H9 (cell line): ENCODE results near the gene DPF1. TPM values are rescaled to one million over a fixed set of nuclear protein-coding genes. Genes with fewer than 3 reads are reported as not detected.

Experiments used
- DNase-seq: peaks from one replicate; pipeline ENCODE4 v3.0.0-alpha.2; 2017
- H2AFZ ChIP-seq: one replicate; pipeline ENCODE4 v1.6.1; 2013; ENCODE audit warnings: mild to moderate bottlenecking, low read length, control low read depth, moderate library complexity
- H2AK5ac ChIP-seq: 2 replicates; pipeline ENCODE4 v1.6.1; 2013; ENCODE audit warnings: low read length, control low read depth, mixed read lengths; ENCODE audit not compliant: insufficient read length
- H2BK120ac ChIP-seq: one replicate; pipeline ENCODE4 v1.6.1; 2013; ENCODE audit warnings: low read depth, mild to moderate bottlenecking, low read length, control low read depth, inconsistent platforms; ENCODE audit not compliant: poor library complexity, severe bottlenecking
- H2BK12ac ChIP-seq: 2 replicates; pipeline ENCODE4 v1.6.1; 2013; ENCODE audit warnings: low read length, control low read depth, mixed read lengths, low read depth; ENCODE audit not compliant: insufficient read length
- H2BK15ac ChIP-seq: 2 replicates; pipeline ENCODE4 v1.6.1; 2013; ENCODE audit warnings: low read depth, low read length, control low read depth
- H2BK20ac ChIP-seq: one replicate; pipeline ENCODE4 v1.6.1; 2013; ENCODE audit warnings: low read depth, mild to moderate bottlenecking, low read length, control low read depth, inconsistent platforms; ENCODE audit not compliant: poor library complexity, severe bottlenecking
- H2BK5ac ChIP-seq: 2 replicates; pipeline ENCODE4 v1.6.1; 2013; ENCODE audit warnings: low read length, control low read depth, mixed read lengths; ENCODE audit not compliant: insufficient read length
- H3K14ac ChIP-seq: 2 replicates; pipeline ENCODE4 v1.6.1; 2013; ENCODE audit warnings: low read length, control low read depth; ENCODE audit not compliant: insufficient read depth
- H3K18ac ChIP-seq: 2 replicates; pipeline ENCODE4 v1.6.1; 2013; ENCODE audit warnings: low read depth, mild to moderate bottlenecking, mixed read lengths, low read length, control low read depth; ENCODE audit not compliant: insufficient read length
- H3K23ac ChIP-seq: 2 replicates; pipeline ENCODE4 v1.6.1; 2013; ENCODE audit warnings: low read length, control low read depth, mixed read lengths, low read depth; ENCODE audit not compliant: insufficient read length
- H3K23me2 ChIP-seq: 2 replicates; pipeline ENCODE4 v1.6.1; 2013; ENCODE audit warnings: low read depth, mild to moderate bottlenecking, mixed read lengths, low read length, control low read depth; ENCODE audit not compliant: insufficient read length, poor library complexity, severe bottlenecking
- H3K27ac ChIP-seq: 2 replicates; pipeline ENCODE4 v1.5.1; 2013; ENCODE audit warnings: low read length, control low read depth, mixed read lengths, low read depth; ENCODE audit not compliant: insufficient read length
- H3K27me3 ChIP-seq: 2 replicates; pipeline ENCODE4 v1.6.1; 2013; ENCODE audit warnings: low read length, control low read depth, inconsistent platforms; ENCODE audit not compliant: insufficient read depth
- H3K4ac ChIP-seq: 2 replicates; pipeline ENCODE4 v1.6.1; 2013; ENCODE audit warnings: low read depth, mild to moderate bottlenecking, control low read depth, inconsistent platforms, low read length, moderate library complexity
- H3K4me1 ChIP-seq: 2 replicates; pipeline ENCODE4 v1.6.1; 2013; ENCODE audit warnings: low read length, control low read depth, inconsistent platforms; ENCODE audit not compliant: insufficient read depth
- H3K4me2 ChIP-seq: 2 replicates; pipeline ENCODE4 v1.6.1; 2013; ENCODE audit warnings: low read length, control low read depth, mixed read lengths; ENCODE audit not compliant: insufficient read length, insufficient read depth
- H3K56ac ChIP-seq: 2 replicates; pipeline ENCODE4 v1.6.1; 2013; ENCODE audit warnings: low read depth, mild to moderate bottlenecking, mixed read lengths, low read length, control low read depth; ENCODE audit not compliant: insufficient read length
- H3K79me1 ChIP-seq: 2 replicates; pipeline ENCODE4 v1.6.1; 2013; ENCODE audit warnings: low read depth, mild to moderate bottlenecking, moderate library complexity, low read length, control low read depth, inconsistent platforms; ENCODE audit not compliant: insufficient read depth, poor library complexity, severe bottlenecking
- H3K79me2 ChIP-seq: 2 replicates; pipeline ENCODE4 v1.6.1; 2013; ENCODE audit warnings: low read length, control low read depth, inconsistent platforms; ENCODE audit not compliant: insufficient read depth
- H3K9ac ChIP-seq: 2 replicates; pipeline ENCODE4 v1.6.1; 2013; ENCODE audit warnings: low read length, control low read depth, mixed read lengths; ENCODE audit not compliant: insufficient read length; ENCODE audit errors: extremely low read depth
- H3K9me3 ChIP-seq: one replicate; pipeline ENCODE4 v1.6.1; 2013; ENCODE audit warnings: low read depth, low read length, inconsistent platforms; ENCODE audit not compliant: control insufficient read depth
- H3T11ph ChIP-seq: one replicate; pipeline ENCODE4 v1.6.1; 2013; ENCODE audit warnings: mild to moderate bottlenecking, low read length, control low read depth, inconsistent platforms
- H4K20me1 ChIP-seq: one replicate; pipeline ENCODE4 v1.6.1; 2013; ENCODE audit not compliant: control insufficient read depth, insufficient read length, insufficient read depth
- H4K5ac ChIP-seq: 2 replicates; pipeline ENCODE4 v1.6.1; 2013; ENCODE audit warnings: low read depth, mild to moderate bottlenecking, mixed read lengths, low read length, control low read depth; ENCODE audit not compliant: insufficient read length
- H4K8ac ChIP-seq: replicated peaks from 2 replicates; pipeline ENCODE4 v1.6.1; 2013; ENCODE audit warnings: low read length, control low read depth, mixed read lengths, low read depth; ENCODE audit not compliant: insufficient read length
- H4K91ac ChIP-seq: 2 replicates; pipeline ENCODE4 v1.6.1; 2013; ENCODE audit warnings: low read depth, mild to moderate bottlenecking, moderate library complexity, mixed read lengths, low read length, control low read depth; ENCODE audit not compliant: insufficient read length
- H3K27ac Mint-ChIP-seq, 3 experiments: 2 replicates in 2 of 3; 3 replicates in 1 of 3; pipeline ENCODE4 v1.8.0; 2020 to 2021; ENCODE audit warnings: mixed read lengths in 3 of 3, mild to moderate bottlenecking in 1 of 3, moderate library complexity in 1 of 3
- H3K27me3 Mint-ChIP-seq: 2 replicates; pipeline ENCODE4 v1.8.0; 2021; ENCODE audit warnings: low read depth, mild to moderate bottlenecking, moderate library complexity, mixed read lengths
- H3K36me3 Mint-ChIP-seq, 3 experiments: 2 replicates in 2 of 3; 3 replicates in 1 of 3; pipeline ENCODE4 v1.8.0; 2020 to 2021; ENCODE audit warnings: low read depth in 3 of 3, mixed read lengths in 3 of 3; ENCODE audit not compliant: insufficient read depth in 1 of 3
- H3K4me1 Mint-ChIP-seq, 2 experiments: 2 replicates each; pipeline ENCODE4 v1.8.0; 2020; ENCODE audit warnings: mixed read lengths in 2 of 2
- H3K4me3 Mint-ChIP-seq, 2 experiments: 2 replicates in 1 of 2; 3 replicates in 1 of 2; pipeline ENCODE4 v1.8.0; 2020 to 2021; ENCODE audit warnings: mild to moderate bottlenecking in 2 of 2, mixed read lengths in 2 of 2, moderate library complexity in 1 of 2
- H3K9me3 Mint-ChIP-seq, 2 experiments: 2 replicates in 1 of 2; 3 replicates in 1 of 2; pipeline ENCODE4 v1.8.0; 2020; ENCODE audit warnings: mild to moderate bottlenecking in 2 of 2, mixed read lengths in 2 of 2, moderate library complexity in 1 of 2
- WGBS: extraction: QIAGEN DNeasy Blood & Tissue Kit; methylation state at CpG from one replicate; pipeline ENCODE4 v1.1.7; 2013; ENCODE audit warnings: missing lambda C conversion rate, low lambda C conversion rate, mixed read lengths; ENCODE audit not compliant: insufficient read length; ENCODE audit errors: extremely low coverage; 5-methylcytosine and 5-hydroxymethylcytosine counted together
- total RNA-seq: library from RNA; stranded (reverse); gene quantifications from 2 replicates; pipeline ENCODE4 v1.2.1, GENCODE V29; 2021
- TF ChIP-seq, protein P1 (sequence below): fragments of 200-600 bp; sonication (generic); conservative IDR thresholded peaks from 3 replicates; pipeline ENCODE4 v1.8.0; 2021; ENCODE audit warnings: antibody characterized with exemption, mild to moderate bottlenecking

Gene DPF1
- total RNA-seq, 1 experiment from 2014 or later, result 12.0 TPM

DNA sequence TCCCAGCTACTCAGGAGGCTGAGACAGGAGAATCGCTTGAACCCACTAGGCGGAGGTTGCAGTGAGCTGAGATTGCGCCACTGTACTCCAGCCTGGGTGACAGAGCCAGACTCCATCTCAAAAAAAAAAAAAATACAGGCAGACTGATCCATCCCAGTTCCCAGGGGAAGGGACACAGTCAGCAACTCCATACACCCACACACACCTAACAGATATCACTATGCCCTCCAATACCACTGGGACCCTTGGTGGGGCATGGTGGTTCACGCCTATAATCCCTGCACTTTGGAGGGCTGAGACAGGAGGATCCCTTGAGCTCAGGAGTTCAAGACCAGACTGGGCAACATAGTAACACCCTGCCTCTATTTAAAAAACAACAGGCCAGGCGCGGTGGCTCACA lies 2.6 kb downstream of the DPF1 start:
- Histone ChIP-seq H2BK12ac (no peak overlapping the region), H3K23me2 (peaks cover 3% of the 10 kb centered on the region), H2BK120ac (no peak overlapping the region), H3K27me3 (no peaks in the 10 kb centered on the region), H3K9ac (no peak overlapping the region), H3K4me2 (no peak overlapping the region), H4K5ac (no peak overlapping the region), H3K23ac (no peak overlapping the region), H2AK5ac (no peak overlapping the region), H3K79me1 (no peaks in the 10 kb centered on the region), H2BK20ac (no peak overlapping the region), H3K56ac (no peak overlapping the region), H2AFZ (no peak overlapping the region), H3K79me2 (no peaks in the 10 kb centered on the region), H3K14ac (no peak overlapping the region), H3T11ph (no peak overlapping the region), H3K27ac (no peak overlapping the region), H4K20me1 (no peaks in the 10 kb centered on the region), H3K9me3 (no peaks in the 10 kb centered on the region), H2BK5ac (no peak overlapping the region), H3K4me1 (no peaks in the 10 kb centered on the region), H4K91ac (no peak overlapping the region), H3K4ac (no peak overlapping the region), H4K8ac (no peak overlapping the region), H2BK15ac (no peak overlapping the region), H3K18ac (no peak overlapping the region)
- Mint-ChIP-seq H3K36me3 (peaks cover 10 to 21% (median 18%) of the 10 kb centered on the region in 3 experiments), H3K9me3 (no peaks in the 10 kb centered on the region; a peak in 1 of 5 replicates), H3K27me3 (peaks cover 2% of the 10 kb centered on the region), H3K4me3 (no peak overlapping the region), H3K4me1 (peaks cover 7 to 28% of the 10 kb centered on the region in 2 experiments), H3K27ac (no peak overlapping the region)
- TF ChIP-seq, protein P1, sequence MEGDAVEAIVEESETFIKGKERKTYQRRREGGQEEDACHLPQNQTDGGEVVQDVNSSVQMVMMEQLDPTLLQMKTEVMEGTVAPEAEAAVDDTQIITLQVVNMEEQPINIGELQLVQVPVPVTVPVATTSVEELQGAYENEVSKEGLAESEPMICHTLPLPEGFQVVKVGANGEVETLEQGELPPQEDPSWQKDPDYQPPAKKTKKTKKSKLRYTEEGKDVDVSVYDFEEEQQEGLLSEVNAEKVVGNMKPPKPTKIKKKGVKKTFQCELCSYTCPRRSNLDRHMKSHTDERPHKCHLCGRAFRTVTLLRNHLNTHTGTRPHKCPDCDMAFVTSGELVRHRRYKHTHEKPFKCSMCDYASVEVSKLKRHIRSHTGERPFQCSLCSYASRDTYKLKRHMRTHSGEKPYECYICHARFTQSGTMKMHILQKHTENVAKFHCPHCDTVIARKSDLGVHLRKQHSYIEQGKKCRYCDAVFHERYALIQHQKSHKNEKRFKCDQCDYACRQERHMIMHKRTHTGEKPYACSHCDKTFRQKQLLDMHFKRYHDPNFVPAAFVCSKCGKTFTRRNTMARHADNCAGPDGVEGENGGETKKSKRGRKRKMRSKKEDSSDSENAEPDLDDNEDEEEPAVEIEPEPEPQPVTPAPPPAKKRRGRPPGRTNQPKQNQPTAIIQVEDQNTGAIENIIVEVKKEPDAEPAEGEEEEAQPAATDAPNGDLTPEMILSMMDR, result no peak
- no CpG with 5 or more reads among the region's 6 CpGs for WGBS
- no peak for DNase-seq
